PC-3 (cell line): ENCODE measurements around the gene SBK1.

Experiments used
- CTCF ChIP-seq: fragments of 300-600 bp; sonication (generic); conservative IDR thresholded peaks from 2 replicates; pipeline ENCODE4 v1.5.1; 2017; ENCODE audit warnings: antibody characterized with exemption, low read depth, mild to moderate bottlenecking, low read length
- EZH2 ChIP-seq: fragments of 300-600 bp; sonication (generic); IDR thresholded peaks from one replicate; pipeline ENCODE4 v1.6.1; 2017; ENCODE audit warnings: antibody characterized with exemption, mild to moderate bottlenecking, low read length; ENCODE audit not compliant: unreplicated experiment
- EZH2phosphoT487 ChIP-seq: fragments of 300-600 bp; sonication (generic); IDR thresholded peaks from 2 replicates; pipeline ENCODE4 v1.6.1; 2018; ENCODE audit warnings: mild to moderate bottlenecking, antibody characterized with exemption, low read length, borderline replicate concordance

GRCh38 chr16:28320023-28320561, 27.8 kb downstream of the SBK1 start:
- TF ChIP-seq CTCF (no peak), EZH2 (no peak), EZH2phosphoT487 (no peak)
